C1 segment of cervical spinal cord (tissue), 14 donors: Measurements from ENCODE around the gene KIF4B.
"Not testable (repeated sequence)": the region's sequence is repeated elsewhere in the genome, so short reads cannot be mapped to it uniquely, and the experiment has no call there.

Experiments
- DNase-seq, 14 donors: peaks; one replicate each; lab custom pipeline; 2025; lab: John Stamatoyannopoulos, UW

The KIF4B gene

GRCh38 chr5:155008669-155009068, 4.9 kb upstream of the KIF4B start:
- DNase-seq: no peak

GRCh38 chr5:155010881-155011280, 2.7 kb upstream of the KIF4B start:
- DNase-seq: no peak

GRCh38 chr5:155015239-155015638, 1.7 kb downstream of the KIF4B start:
- DNase-seq: no peak

GRCh38 chr5:155017610-155018009, 4.1 kb downstream of the KIF4B start:
- DNase-seq: no peak

GRCh38 chr5:155019601-155020226, 6.2 kb downstream of the KIF4B start:
- DNase-seq: no peak

GRCh38 chr5:155021842-155022241, 8.3 kb downstream of the KIF4B start:
- no peak for DNase-seq

GRCh38 chr5:155023320-155023719, 9.8 kb downstream of the KIF4B start:
- DNase-seq: no peak

GRCh38 chr5:155024015-155024414, 10.5 kb downstream of the KIF4B start:
- no peak for DNase-seq

GRCh38 chr5:155025895-155026294, 12.3 kb downstream of the KIF4B start:
- DNase-seq: no peak

GRCh38 chr5:155027993-155028629, 14.6 kb downstream of the KIF4B start:
- no peak for DNase-seq

- DNase-seq: no peak
Measured at GRCh38 chr5:155029240-155029639, 15.7 kb downstream of the KIF4B start.

- not testable (repeated sequence) for DNase-seq
Measured at GRCh38 chr5:155034145-155034744, 20.7 kb downstream of the KIF4B start.

- DNase-seq: not testable (repeated sequence)
Measured at GRCh38 chr5:155035087-155035486, 21.5 kb downstream of the KIF4B start.

GRCh38 chr5:155040984-155041653, 27.6 kb downstream of the KIF4B start:
- no peak for DNase-seq

GRCh38 chr5:155044591-155044990, 31.0 kb downstream of the KIF4B start:
- DNase-seq: no peak

GRCh38 chr5:155046591-155046990, 33.0 kb downstream of the KIF4B start:
- DNase-seq: no peak

GRCh38 chr5:155047818-155048217, 34.3 kb downstream of the KIF4B start:
- DNase-seq: no peak

- DNase-seq: no peak
Measured at GRCh38 chr5:155049569-155050383, 36.2 kb downstream of the KIF4B start.

GRCh38 chr5:155050384-155051019, 36.9 kb downstream of the KIF4B start:
- no peak for DNase-seq

- no peak for DNase-seq
Measured at GRCh38 chr5:155052532-155052931, 39.0 kb downstream of the KIF4B start.

GRCh38 chr5:155053501-155053900, 39.9 kb downstream of the KIF4B start:
- DNase-seq: no peak
